Left ventricle myocardium inferior (tissue), 1 donor: ENCODE measurements around the gene TC2N. TPM values are rescaled to one million over a fixed set of nuclear protein-coding genes. Genes with fewer than 3 reads are reported as not detected.
A peak's percentile ranks its signal among the peaks of the same experiment; 100 is the strongest.

Experiments
- DNase-seq: peaks from one replicate; pipeline ENCODE4 v3.0.0-alpha.2; 2020
- H3K27ac ChIP-seq: fragments of 200-600 bp; replicated peaks from 2 replicates; pipeline ENCODE4 v1.8.0; 2021
- H3K27me3 ChIP-seq: fragments of 200-600 bp; 2 replicates; pipeline ENCODE4 v1.8.0; 2021; ENCODE audit warnings: low read depth
- H3K36me3 ChIP-seq: fragments of 200-600 bp; 2 replicates; pipeline ENCODE4 v1.8.0; 2021
- H3K4me1 ChIP-seq: fragments of 200-600 bp; 2 replicates; pipeline ENCODE4 v1.8.0; 2021
- H3K4me3 ChIP-seq: fragments of 200-600 bp; 2 replicates; pipeline ENCODE4 v1.8.0; 2021; ENCODE audit warnings: mild to moderate bottlenecking, moderate library complexity
- H3K9me3 ChIP-seq: fragments of 200-600 bp; replicated peaks from 2 replicates; pipeline ENCODE4 v1.8.0; 2021
- CTCF ChIP-seq: fragments of 200-600 bp; IDR thresholded peaks from 2 replicates; pipeline ENCODE4 v1.8.0; 2021; ENCODE audit warnings: antibody characterized with exemption, mild to moderate bottlenecking, borderline replicate concordance
- intact Hi-C: fragments of 100-400 bp; cut with micrococcal nuclease; formaldehyde crosslinking; loops from one replicate; pipeline ENCODE4 v1.11.0; 2022
- total RNA-seq: library from RNA; stranded (reverse); fragmentation: NEBNext Ultra II Directional; extraction: Animal tissue kit (Norgen Biotek cat#: 25700); gene quantifications from one replicate; pipeline ENCODE4 v1.2.1, GENCODE V29; 2021
- donor health status: DM: no; HTN: yes; CAD: no; lungs with severe emphysema.

TC2N gene
- total RNA-seq, 1 donor from 2014 or later, result 4.1 TPM

GRCh38 chr14:91877376-91877915, 10.1 kb upstream of the TC2N start:
- Histone ChIP-seq H3K27me3 (peaks cover 22% of the 10 kb centered on the region), H3K9me3 (no peaks in the 10 kb centered on the region), H3K4me1 (peaks cover 9% of the 10 kb centered on the region), H3K4me3 (no peak overlapping the region), H3K36me3 (peaks cover 14% of the 10 kb centered on the region), H3K27ac (no peak overlapping the region)
- TF ChIP-seq CTCF, result no peak
- no peak for DNase-seq
- intact Hi-C loops, result no loop called here

GRCh38 chr14:91876492-91876891, 9.2 kb upstream of the TC2N start:
- Histone ChIP-seq H3K27ac (peak overlapping the region; percentile 8), H3K9me3 (no peaks in the 10 kb centered on the region), H3K27me3 (peaks cover 23% of the 10 kb centered on the region), H3K36me3 (peaks cover 14% of the 10 kb centered on the region), H3K4me1 (peaks cover 19% of the 10 kb centered on the region), H3K4me3 (no peak overlapping the region)
- DNase-seq, result no peak
- intact Hi-C loops, result no loop called here
- no peak for TF ChIP-seq CTCF

DNA sequence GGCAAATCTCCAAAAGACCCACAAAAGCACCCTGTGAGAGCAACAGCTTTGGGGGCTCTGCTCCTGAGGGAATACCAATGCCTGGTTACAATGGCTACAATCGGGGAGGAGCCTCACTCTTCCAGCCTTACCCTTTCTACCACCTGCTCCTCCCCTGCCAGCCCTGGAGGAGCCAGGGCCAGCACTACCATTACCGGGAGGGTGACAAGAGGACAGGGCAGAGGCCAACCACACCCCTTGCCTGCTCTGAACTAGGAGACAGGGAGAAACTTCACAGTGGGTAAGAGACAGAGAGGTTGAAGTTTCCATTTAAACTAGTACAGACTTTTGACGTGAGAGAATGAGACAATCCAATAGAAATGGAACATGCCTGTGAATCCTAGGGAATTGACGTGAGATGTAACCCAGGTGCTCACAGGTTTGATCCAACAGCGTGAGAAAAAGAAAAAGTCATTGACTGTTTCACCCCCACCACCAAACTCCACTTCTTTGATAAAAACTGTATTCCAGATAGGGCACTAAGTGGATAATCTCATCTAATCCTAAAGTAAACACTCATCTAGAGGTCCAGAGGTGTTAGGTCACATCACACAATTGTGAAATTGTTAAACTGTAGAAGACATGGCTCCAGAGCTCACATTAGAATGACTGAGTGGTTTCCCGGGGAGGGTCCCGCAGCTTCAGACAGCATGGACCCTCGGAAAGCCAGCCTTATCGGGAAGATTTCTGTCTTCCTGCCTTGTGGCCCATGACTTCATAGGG, 8.4 kb upstream of the TC2N start:
- H3K36me3 ChIP-seq, result peaks cover 14% of the 10 kb centered on the region
- H3K27me3 ChIP-seq, result peaks cover 27% of the 10 kb centered on the region
- no peak for DNase-seq
- no peak for TF ChIP-seq CTCF
- no peak overlapping the region for H3K4me3 ChIP-seq
- peak overlapping the region; percentile 8 for H3K27ac ChIP-seq
- intact Hi-C loops, result no loop called here
- H3K9me3 ChIP-seq, result no peaks in the 10 kb centered on the region
- peaks cover 21% of the 10 kb centered on the region for H3K4me1 ChIP-seq

DNA sequence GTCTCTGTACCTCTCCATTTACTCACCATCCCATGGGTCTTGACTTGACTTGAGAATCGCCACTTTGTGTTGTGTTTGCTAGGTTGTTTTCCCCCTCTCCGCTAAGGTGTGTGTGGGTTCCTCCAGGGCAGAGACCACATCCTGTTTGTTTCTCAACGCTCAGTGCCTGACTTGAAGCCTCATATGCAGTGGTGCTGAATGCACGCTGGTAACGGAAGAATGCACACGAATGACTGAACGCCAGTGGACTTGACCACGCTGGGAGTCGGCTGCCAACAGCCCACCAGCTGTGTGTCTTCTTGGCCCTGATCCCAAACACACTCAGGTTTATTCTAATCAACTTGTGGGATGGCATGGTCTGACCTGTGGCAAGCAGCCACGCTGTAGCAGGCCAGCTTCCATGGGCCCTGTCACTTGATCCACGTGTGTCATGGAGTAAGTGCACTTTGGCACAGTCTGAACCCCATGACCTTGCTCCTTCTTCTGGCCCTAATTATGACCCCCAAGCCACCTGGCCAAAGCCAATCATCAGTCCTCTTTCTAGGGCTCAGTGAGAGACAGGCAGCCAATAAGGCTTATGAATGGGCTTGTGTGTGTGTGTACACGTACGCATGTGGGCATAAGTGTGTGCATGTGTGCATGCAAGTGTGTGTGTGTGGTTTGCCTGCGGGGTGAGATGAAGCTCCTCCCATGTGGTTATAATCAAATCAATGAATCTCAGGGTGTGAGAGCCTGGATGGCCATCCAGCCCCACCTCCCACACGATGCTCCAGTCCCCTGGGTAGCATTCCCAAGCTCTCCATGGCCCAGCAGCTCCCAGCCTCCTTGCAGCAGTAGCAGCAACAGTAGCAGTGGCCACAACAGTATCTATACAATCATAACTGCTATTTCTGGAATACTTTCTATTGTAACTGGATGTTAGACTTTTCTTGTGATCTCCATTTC, 6.4 kb upstream of the TC2N start:
- Histone ChIP-seq H3K4me3 (no peak overlapping the region), H3K36me3 (peaks cover 28% of the 10 kb centered on the region), H3K4me1 (peaks cover 21% of the 10 kb centered on the region), H3K27ac (peak overlapping the region; percentile 64), H3K9me3 (peaks cover under 1% of the 10 kb centered on the region), H3K27me3 (peaks cover 35% of the 10 kb centered on the region)
- no peak for DNase-seq
- TF ChIP-seq CTCF, result no peak
- intact Hi-C loops, result no loop called here
